ENCODE data around the gene GSC2.

The GSC2 gene

GRCh38 chr22:19142394-19142793 lies 7.7 kb downstream of the GSC2 start:
- no peak for TF ChIP-seq CTCF (IDR thresholded peaks at IDR 0.05; ENCODE audit: extremely low read depth, missing control alignments)

GRCh38 chr22:19139974-19140373 lies 10.1 kb downstream of the GSC2 start:
- no peak for TF ChIP-seq CTCF (IDR thresholded peaks at IDR 0.05; ENCODE audit: extremely low read depth, missing control alignments)
- no peak for DNase-seq (ENCODE audit: low spot score)

More at GRCh38 chr22:19142394-19142793, 7.7 kb downstream of the GSC2 start:
- DNase-seq (ENCODE audit: low spot score): no peak

- TF ChIP-seq CTCF (IDR thresholded peaks at IDR 0.05; ENCODE audit: extremely low read depth, missing control alignments): no peak
- DNase-seq (ENCODE audit: low spot score): no peak
Observed at GRCh38 chr22:19139001-19139356, 11.1 kb downstream of the GSC2 start.

GRCh38 chr22:19138217-19139000 lies 11.7 kb downstream of the GSC2 start:
- no peak for TF ChIP-seq CTCF (IDR thresholded peaks at IDR 0.05; ENCODE audit: extremely low read depth, missing control alignments)
- DNase-seq (ENCODE audit: low spot score): no peak

- no peak for TF ChIP-seq CTCF (IDR thresholded peaks at IDR 0.05; ENCODE audit: extremely low read depth, missing control alignments)
- DNase-seq (ENCODE audit: low spot score): no peak
Observed at GRCh38 chr22:19137384-19138216, 12.5 kb downstream of the GSC2 start.

GRCh38 chr22:19136915-19137314 lies 13.2 kb downstream of the GSC2 start:
- no peak for DNase-seq (ENCODE audit: low spot score)
- TF ChIP-seq CTCF (IDR thresholded peaks at IDR 0.05; ENCODE audit: extremely low read depth, missing control alignments): no peak

GRCh38 chr22:19134874-19135273 lies 15.2 kb downstream of the GSC2 start:
- no peak for DNase-seq (ENCODE audit: low spot score)
- TF ChIP-seq CTCF (IDR thresholded peaks at IDR 0.05; ENCODE audit: extremely low read depth, missing control alignments): no peak
